Adrenal gland (tissue), 5 donors: ENCODE results near the gene STK39.

Source experiments
- POLR2A ChIP-seq, 2 donors: fragments of 450-650 bp; IDR thresholded peaks; one replicate each; pipeline ENCODE4 v1.6.1; 2017; ENCODE audit warnings: antibody characterized with exemption in 2 of 2, mild to moderate bottlenecking in 2 of 2, moderate library complexity in 1 of 2
- TF ChIP-seq, protein P1 (sequence below), 6 experiments: fragments of 450-650 bp in 4 of 6; fragments of 200-600 bp in 2 of 6; sonication (generic) in 1 of 6; IDR thresholded peaks; 1 replicate in 5 of 6; 2 replicates in 1 of 6; pipeline versions ENCODE4 v1.5.1 to v1.8.0; 2016 to 2021; ENCODE audit warnings: antibody characterized with exemption in 6 of 6, mild to moderate bottlenecking in 2 of 6, moderate library complexity in 1 of 6
- donor health status: DM: no; HTN: no; CAD: no.

DNA sequence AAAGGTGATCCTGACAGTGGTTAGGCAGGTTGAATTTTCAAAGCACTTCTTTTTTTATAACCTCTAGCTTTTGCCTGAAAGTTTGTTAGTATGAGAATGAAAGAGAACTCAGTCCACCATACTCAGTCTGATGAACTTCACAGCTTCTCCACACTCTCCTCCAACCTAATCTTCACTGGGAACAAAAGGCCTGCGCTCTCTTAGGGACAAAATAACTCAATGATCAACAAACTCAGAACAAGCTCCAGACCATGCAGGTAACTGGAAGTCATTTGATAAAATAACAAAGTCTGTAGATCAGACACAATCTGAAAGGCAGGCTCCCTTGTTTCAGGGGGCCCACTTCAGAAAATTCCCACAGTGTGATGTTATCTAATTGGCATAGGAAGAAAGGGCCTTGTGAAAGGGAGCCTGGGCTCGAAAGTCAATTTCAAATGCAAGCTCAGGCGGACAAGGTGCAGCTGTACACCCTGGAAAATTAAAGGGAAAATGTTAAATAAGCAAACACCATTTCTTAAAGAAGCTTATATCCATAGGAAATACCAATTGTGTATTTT lies 142.2 kb downstream of the STK39 start:
- TF ChIP-seq, protein P1, sequence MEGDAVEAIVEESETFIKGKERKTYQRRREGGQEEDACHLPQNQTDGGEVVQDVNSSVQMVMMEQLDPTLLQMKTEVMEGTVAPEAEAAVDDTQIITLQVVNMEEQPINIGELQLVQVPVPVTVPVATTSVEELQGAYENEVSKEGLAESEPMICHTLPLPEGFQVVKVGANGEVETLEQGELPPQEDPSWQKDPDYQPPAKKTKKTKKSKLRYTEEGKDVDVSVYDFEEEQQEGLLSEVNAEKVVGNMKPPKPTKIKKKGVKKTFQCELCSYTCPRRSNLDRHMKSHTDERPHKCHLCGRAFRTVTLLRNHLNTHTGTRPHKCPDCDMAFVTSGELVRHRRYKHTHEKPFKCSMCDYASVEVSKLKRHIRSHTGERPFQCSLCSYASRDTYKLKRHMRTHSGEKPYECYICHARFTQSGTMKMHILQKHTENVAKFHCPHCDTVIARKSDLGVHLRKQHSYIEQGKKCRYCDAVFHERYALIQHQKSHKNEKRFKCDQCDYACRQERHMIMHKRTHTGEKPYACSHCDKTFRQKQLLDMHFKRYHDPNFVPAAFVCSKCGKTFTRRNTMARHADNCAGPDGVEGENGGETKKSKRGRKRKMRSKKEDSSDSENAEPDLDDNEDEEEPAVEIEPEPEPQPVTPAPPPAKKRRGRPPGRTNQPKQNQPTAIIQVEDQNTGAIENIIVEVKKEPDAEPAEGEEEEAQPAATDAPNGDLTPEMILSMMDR (IDR thresholded peaks at IDR 0.05): no peak
- TF ChIP-seq POLR2A (IDR thresholded peaks at IDR 0.05): no peak
